NCI-H2227 (cell line): ENCODE measurements around the gene MIOS.
"Not testable (repeated sequence)": the region's sequence is repeated elsewhere in the genome, so short reads cannot be mapped to it uniquely, and the experiment has no call there.

Experiments
- DNase-seq: peaks from one replicate; lab custom pipeline; 2025; ENCODE audit not compliant: unreplicated experiment; lab: John Stamatoyannopoulos, UW

The MIOS gene

DNA sequence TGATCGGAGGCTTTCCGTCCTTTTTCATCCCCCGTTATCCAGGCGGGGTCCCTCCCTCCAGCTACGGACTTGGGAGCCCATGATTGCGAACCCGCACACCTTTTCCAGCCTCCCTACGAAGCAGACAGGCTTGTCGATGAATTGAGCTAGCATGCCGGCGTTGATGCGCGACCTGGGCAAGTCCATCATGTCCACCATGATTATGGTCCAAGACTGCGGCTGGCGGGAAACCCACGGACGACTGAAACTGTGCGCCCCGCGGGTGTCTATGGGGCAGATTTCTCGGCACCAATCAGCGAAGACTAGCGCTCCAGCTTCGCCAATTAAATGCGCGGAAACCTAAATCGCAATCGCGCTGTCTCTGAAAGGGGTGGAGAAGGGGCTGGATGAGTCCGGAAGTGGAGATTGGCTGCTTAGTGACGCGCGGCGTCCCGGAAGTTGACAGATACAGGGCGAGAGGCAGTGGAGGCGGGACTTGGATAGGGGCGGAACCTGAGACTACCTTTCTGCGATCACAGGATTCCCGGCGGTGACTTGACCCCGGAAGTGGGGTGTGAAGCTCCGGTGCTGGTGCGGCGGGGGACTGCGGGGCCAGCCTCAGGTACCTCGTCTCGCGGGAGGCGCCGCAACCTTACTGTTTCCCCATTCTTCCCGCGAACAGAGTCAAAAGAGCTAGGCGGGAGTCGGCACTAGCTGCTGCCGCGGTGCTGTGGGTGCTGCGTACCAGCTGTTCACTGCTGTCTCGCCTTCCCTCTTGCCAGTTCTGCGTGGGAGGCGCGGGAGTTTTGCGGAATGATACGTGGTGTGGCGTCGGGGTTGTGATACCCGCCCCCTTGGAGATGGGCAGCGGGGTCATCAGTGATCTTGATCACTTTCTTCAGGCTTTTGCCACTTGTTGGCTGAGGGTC, 73.8 kb downstream of the MIOS start, which contains the start of gene UMAD1:
Gene UMAD1, plus strand, starts transcription at position 532 of the 908 bp plus-strand sequence. CDS start 32,620 bp downstream, outside the sequence.
- peak; percentile 99 for DNase-seq

DNA sequence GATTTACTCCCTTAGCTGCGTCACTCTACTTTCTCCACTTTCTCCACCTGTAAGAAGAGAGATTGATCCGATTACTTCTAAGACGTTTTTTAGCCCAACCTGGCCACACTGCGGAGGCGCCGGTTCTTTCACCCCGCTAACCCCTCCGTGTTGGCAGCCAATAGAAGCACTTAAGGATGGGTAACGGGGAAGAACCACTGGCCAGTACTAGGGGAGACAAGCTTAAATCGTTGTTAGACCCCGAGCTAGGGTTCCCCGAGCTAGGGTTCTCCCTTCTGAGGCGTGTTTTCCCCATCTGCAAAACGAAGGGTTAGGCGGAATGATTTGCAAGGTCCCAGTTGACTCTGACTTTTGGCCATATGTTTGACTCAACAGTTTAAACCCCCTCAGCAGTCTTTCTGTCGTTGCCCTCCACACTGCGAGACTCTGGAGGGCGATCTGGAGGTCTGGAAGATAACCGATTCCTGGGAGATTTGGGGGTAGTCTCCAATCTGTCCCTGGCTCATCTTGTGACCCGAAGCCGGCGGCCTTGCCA, 74.5 kb downstream of the MIOS start:
- DNase-seq = peak; percentile 35

DNA sequence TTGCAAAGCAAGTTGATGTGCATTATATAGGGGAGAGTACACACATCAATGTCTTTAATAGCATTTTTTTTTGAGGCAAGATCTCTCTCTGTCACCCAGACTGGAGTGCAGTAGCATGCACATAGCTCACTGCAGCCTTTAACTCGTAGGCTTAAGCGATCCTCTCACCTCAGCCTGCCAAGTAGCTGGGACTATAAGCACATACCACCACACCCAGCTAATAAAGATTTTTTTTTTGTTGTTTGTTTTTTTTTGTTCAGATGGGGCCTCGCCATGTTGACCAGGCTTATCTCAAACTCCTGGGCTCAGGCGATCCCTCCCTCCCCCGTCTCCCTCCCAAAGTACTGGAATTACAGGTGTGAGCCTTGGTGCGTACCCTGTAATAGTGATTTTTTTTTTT, 75.4 kb downstream of the MIOS start:
- no peak for DNase-seq

DNA sequence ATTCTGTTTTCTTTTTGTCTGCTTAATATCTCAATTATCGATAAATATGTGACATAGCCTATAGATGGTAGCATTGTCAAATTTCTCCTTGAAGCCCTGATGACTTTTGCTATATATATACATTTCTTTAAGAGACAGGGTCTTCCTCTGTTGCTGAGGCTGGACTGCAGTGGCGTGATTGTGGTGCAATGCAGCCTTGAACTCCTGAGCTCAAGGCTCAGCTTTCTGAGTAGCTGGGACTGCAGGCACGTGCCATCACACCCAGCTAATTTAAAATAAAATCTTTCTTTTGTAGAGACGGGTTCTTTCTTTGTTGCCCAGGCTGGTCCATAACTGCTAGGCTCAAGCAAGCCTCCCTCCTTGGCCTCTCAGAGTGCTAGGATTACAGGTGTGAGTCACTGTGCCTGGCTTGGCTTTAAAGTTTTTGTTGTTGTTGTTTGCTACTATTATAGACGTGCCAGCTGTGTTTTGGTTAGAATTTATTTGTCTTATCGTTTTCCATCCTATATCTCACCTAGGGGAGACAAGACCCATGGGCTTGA, 80.9 kb downstream of the MIOS start:
- DNase-seq = no peak

DNA sequence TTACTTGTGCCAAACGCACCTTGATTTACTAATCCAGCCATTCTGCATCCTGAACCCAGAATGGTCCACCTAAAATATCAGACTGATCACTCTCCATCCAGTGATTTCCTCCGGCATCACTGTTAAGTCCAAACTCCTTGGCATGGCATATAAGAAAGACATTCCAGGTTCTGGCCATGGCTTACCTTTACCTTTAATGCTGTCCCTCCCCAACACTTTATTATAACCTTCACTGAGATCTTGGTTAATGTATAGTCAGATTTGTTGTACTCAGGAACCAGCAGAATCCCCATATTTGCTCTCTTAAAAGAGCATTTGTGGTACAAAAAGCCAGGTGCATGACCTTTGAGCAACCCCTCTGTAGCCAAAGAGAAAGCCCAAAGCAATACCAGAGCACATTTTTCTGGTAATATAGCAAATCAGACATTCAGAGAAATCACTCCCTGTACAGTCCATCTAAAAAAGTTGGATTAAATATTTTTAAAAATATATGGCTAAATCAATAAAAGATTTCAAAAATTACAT, 84.1 kb downstream of the MIOS start:
- no peak for DNase-seq

DNA sequence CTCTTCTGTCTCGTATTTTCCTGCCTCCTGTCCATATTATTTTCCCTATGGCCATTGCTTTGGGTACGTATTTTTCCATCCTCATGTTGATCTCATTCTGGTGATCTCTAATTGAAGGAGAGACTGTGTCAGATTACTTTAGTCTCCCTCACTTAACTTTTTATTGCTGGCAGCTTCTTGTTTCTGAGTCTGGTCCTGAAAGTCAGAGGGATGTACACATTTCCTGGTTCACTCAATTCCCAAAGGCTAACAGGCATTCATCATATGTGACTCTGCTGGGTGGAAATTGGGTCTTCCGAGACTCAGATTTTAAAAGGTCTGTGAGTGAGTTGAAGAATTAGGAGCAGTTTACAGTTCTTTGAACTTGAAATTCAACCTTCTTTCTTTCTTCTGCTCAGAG, 84.8 kb downstream of the MIOS start:
- DNase-seq = no peak

DNA sequence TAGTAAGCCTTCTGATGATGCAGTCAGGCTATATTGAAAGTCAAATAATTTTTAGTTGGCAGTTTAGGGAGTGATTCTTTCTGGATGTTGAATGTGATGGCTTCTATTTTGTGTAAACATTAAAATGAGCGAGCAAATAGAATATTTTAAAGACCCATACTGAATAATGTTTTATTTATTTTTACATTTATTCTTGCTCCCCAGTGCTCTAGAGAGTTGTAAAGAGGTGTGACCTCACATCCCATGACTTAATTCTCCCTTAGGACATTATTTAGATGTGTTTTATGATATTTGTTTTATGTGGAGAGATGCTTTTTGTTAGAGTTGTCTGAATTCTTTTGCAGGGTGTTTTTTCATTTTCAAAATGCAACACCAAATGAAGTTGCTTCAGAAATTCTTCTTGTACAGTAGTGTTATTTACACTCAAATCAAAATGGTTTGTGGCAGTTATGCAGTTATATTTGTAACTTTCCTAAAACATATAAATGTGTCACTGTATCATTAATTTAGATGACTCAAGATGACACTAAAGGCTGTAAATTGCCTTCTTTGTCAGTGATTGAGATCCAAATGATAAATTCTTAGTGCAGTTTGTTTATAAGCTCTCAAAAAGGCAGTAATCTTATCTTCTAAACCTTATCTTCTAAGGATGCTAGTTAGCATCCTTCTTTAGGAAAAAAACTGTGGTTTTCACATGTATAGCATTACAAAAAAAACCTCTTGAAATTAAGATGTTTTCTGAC, 86.3 kb downstream of the MIOS start:
- DNase-seq = no peak

DNA sequence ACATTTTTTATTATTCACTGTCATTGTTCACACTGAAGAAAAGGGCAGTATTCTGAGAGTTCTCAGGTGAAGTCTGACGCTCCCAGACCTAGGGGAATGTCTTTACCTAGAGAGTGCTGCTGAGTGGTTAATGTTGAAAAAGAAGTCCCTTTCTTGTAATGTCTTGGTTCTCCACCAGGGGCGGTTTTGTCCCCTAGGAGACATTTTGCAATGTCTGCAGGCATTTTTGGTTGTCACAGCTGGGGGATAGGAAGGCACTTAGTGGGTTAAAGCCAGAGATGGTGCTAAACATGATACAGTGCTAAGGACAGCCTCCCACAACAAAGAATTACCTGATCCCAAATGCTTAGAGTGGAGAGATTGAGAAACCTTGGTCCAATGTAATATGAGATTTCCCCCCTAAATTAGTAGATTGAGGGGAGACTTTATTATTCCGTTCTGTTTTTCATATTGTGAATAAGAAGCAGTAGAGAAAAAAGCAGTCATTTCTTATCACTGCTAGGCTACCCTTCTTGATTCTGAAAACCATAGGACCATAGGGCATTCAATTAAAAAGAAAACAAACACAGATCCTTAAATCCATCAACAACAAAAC, 87.0 kb downstream of the MIOS start:
- DNase-seq = peak; percentile 7

DNA sequence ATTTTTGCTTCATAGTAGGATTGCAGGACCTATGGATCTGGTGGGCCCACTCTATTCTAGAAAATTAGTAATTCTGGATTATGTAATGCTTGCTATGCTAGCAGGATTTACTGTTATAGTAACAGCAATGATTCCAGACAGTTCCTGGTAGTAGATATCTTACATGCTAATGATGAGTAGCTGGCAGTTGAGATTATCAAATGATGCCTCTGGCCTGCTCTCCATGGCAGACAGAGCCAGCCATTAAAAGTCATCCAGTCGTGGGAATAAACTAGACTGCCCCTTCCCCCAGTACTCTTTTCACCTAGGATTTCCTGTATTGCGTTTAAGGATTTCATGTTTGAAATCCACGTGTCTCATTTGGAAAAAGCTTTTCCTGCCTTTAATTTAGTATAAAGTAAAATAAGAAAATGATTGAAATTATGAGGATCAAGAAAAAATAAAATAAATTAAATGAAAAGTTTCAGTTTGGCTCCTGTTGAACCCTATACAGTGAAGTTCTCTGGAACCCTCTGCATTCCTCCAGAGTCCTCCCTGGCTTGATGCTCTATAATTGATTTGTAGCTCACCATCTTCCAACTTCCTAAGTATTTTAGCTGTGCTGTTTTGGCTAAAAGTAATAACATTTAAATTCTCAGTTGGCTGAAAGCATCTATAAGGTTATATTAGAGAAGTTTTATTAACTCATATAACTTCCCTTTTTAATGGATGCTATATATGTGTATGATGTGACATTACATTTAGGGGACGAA, 88.5 kb downstream of the MIOS start:
- no peak for DNase-seq

DNA sequence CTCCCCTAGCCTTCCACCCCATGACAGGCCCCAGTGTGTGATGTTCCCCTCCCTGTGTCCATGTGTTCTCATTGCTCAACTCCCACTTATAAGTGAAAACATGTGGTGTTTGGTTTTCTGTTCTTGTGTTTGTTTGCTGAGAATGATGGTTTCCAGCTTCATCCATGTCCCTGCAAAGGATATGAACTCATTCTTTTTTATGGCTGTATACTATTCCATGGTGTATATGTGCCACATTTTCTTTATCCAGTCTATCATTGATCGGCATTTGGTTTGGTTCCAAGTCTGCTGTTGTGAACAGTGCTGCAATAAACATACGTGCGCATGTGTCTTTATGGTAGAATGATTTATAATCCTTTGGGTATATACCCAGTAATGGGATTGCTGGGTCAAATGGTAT, 89.8 kb downstream of the MIOS start:
- DNase-seq = not testable (repeated sequence)
